Lower lobe of right lung (tissue), 2 donors: ENCODE measurements around the gene CARD10. TPM values are rescaled to one million over a fixed set of nuclear protein-coding genes. Genes with fewer than 3 reads are reported as not detected.

Source experiments
- ATAC-seq, 2 donors: fragments of 200-7000 bp; cut with Tn5 transposase; one replicate each; pipeline ENCODE4 v1.9.1; 2020 to 2022; ENCODE audit warnings: mild to moderate bottlenecking in 2 of 2, moderate library complexity in 2 of 2
- DNase-seq: peaks from one replicate; pipeline ENCODE4 v3.0.0-alpha.2; 2020
- H3K27ac ChIP-seq: fragments of 200-600 bp; one replicate; pipeline ENCODE4 v1.8.0; 2022
- H3K27me3 ChIP-seq: fragments of 200-600 bp; one replicate; pipeline ENCODE4 v1.8.0; 2022; ENCODE audit warnings: low read depth
- H3K36me3 ChIP-seq: fragments of 200-600 bp; one replicate; pipeline ENCODE4 v1.8.0; 2022; ENCODE audit warnings: mild to moderate bottlenecking
- H3K4me1 ChIP-seq: fragments of 200-600 bp; one replicate; pipeline ENCODE4 v1.8.0; 2022
- H3K4me3 ChIP-seq: fragments of 200-600 bp; one replicate; pipeline ENCODE4 v1.8.0; 2022; ENCODE audit warnings: mild to moderate bottlenecking
- H3K9me3 ChIP-seq: fragments of 200-600 bp; one replicate; pipeline ENCODE4 v1.8.0; 2022
- CTCF ChIP-seq: fragments of 200-600 bp; IDR thresholded peaks from one replicate; pipeline ENCODE4 v1.8.0; 2022; ENCODE audit warnings: antibody characterized with exemption, mild to moderate bottlenecking
- intact Hi-C: fragments of 100-400 bp; cut with DNase I; formaldehyde crosslinking; loops from one replicate; pipeline ENCODE4 v1.11.0; 2022
- total RNA-seq: library from RNA; stranded (reverse); fragmentation: NEBNext Ultra II Directional; extraction: Animal tissue kit (Norgen Biotek cat#: 25700); gene quantifications from one replicate; pipeline ENCODE4 v1.2.1, GENCODE V29; 2021
- donor health status: DM: no; HTN: yes; CAD: no; lungs with severe emphysema.

Gene CARD10
- total RNA-seq, 1 donor from 2014 or later, result 14.9 TPM

GRCh38 chr22:37507731-37508130 is 11.5 kb downstream of the CARD10 start:
- intact Hi-C loops, result no loop called here
- ATAC-seq, result no peak
- H3K27me3 ChIP-seq, result no peaks in the 10 kb centered on the region
- no peak overlapping the region for H3K4me3 ChIP-seq
- H3K27ac ChIP-seq, result no peak overlapping the region
- no peak for DNase-seq
- peaks cover 51% of the 10 kb centered on the region for H3K4me1 ChIP-seq
- H3K9me3 ChIP-seq, result no peaks in the 10 kb centered on the region
- TF ChIP-seq CTCF, result no peak
- peaks cover 19% of the 10 kb centered on the region for H3K36me3 ChIP-seq

DNA sequence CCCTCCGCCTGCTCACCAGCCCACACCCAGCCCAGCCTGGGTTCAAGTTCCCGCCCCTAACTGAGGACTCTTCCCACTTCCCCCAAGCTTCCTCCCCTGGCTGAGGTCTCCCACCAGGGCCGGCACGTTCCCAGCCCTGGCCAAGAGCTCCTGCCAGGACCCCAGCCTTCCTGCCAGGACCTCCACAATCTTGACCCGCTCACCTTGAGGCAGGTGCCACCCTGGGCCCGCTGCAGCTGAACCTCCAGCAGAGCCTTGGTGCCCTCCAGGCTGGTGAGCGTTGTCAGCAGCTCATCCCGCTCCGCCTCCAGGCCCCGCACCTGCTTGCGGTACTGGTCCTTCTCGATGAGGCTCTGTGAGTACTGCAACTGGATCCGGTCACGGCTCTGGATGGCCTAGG is 13.2 kb downstream of the CARD10 start:
- no peak for ATAC-seq
- DNase-seq, result no peak
- no peak overlapping the region for H3K27ac ChIP-seq
- intact Hi-C loops, result no loop called here
- TF ChIP-seq CTCF, result no peak
- H3K4me3 ChIP-seq, result no peak overlapping the region
- peaks cover 59% of the 10 kb centered on the region for H3K4me1 ChIP-seq
- H3K36me3 ChIP-seq, result peaks cover 19% of the 10 kb centered on the region
- H3K27me3 ChIP-seq, result no peaks in the 10 kb centered on the region
- no peaks in the 10 kb centered on the region for H3K9me3 ChIP-seq

DNA sequence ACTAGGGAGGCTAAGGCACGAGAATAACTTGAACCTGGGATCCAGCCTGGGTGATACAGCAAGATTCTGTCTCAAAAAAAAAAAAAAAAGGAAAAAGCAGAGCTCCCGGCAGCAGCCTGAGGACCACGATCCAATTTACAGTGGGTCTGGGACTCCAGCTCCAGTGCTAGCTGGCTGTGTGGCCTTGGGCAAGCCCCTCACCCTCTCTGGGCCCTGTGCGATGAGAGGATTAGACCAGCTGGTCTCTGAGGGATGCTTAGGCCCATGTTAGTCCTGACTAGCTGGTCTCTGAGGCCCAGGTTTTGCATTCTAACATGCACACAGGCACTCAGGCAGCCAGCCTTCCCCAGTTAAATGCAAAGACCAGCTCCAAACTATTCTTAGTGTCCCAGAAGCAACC is 13.7 kb downstream of the CARD10 start:
- Histone ChIP-seq H3K4me1 (peaks cover 63% of the 10 kb centered on the region), H3K36me3 (peaks cover 19% of the 10 kb centered on the region), H3K9me3 (no peaks in the 10 kb centered on the region), H3K4me3 (no peak overlapping the region), H3K27me3 (no peaks in the 10 kb centered on the region), H3K27ac (no peak overlapping the region)
- ATAC-seq, result no peak
- DNase-seq, result no peak
- no peak for TF ChIP-seq CTCF
- intact Hi-C loops, result no loop called here

GRCh38 chr22:37504964-37505363 is 14.3 kb downstream of the CARD10 start:
- intact Hi-C loops, result no loop called here
- Histone ChIP-seq H3K27ac (peak overlapping the region; percentile 31), H3K4me3 (no peak overlapping the region), H3K9me3 (no peaks in the 10 kb centered on the region), H3K4me1 (peaks cover 65% of the 10 kb centered on the region), H3K27me3 (no peaks in the 10 kb centered on the region), H3K36me3 (peaks cover 19% of the 10 kb centered on the region)
- no peak for ATAC-seq
- DNase-seq, result no peak
- no peak for TF ChIP-seq CTCF

GRCh38 chr22:37503850-37504249 is 15.4 kb downstream of the CARD10 start:
- H3K36me3 ChIP-seq, result peaks cover 19% of the 10 kb centered on the region
- DNase-seq (no peak), ATAC-seq (no peak)
- H3K9me3 ChIP-seq, result no peaks in the 10 kb centered on the region
- H3K27me3 ChIP-seq, result no peaks in the 10 kb centered on the region
- no peak for TF ChIP-seq CTCF
- H3K27ac ChIP-seq, result peak overlapping the region; percentile 87
- peaks cover 61% of the 10 kb centered on the region for H3K4me1 ChIP-seq
- no peak overlapping the region for H3K4me3 ChIP-seq
- intact Hi-C loops, result no loop called here

GRCh38 chr22:37503183-37503683 is 16.0 kb downstream of the CARD10 start:
- Histone ChIP-seq H3K4me3 (no peak overlapping the region), H3K9me3 (no peaks in the 10 kb centered on the region), H3K27me3 (no peaks in the 10 kb centered on the region), H3K27ac (peak overlapping the region; percentile 87), H3K4me1 (peaks cover 61% of the 10 kb centered on the region), H3K36me3 (peaks cover 19% of the 10 kb centered on the region)
- DNase-seq, result no peak
- no peak for ATAC-seq
- no peak for TF ChIP-seq CTCF
- intact Hi-C loops, result no loop called here
